ENCODE data around the gene TACC2.
"Not testable (repeated sequence)": the region's sequence is repeated elsewhere in the genome, so short reads cannot be mapped to it uniquely, and the experiment has no call there.

Gene TACC2

DNA sequence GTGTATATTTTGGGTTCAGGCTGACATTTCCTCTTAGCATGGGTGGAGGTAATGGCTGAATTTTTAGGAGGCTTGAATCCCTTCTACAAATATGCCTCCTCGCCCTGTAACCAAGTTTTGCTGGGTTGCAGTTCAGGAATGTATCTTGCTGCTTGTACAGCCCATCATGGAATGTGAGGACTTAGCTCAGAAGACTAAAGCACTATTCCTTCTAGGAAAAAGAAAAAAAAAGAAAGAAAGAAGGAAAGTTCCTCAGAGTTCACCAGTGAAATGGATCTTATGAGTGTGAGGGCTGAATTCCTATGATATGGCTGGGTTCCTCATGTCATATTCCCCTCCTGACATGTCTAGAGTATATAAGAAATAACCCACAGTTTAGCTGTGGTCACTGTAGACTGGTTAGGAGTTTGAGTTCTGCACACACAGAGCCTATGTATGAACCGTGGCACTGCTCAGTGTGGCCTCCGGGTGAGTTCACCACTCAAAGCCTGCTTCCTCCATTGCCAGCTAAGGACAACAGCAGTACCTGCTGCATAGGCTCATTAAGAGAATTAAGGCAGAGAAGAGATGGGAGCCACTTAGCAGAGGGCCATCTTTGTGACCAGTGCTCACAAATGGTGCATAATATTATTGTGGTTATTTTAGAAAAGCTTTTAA, 114.0 kb downstream of the TACC2 start:
- H3K9me3 ChIP-seq (replicated peaks in 1 of 11), result no peaks in the 10 kb centered on the region; a peak in 1 of 22 replicates
- H3K36me3 ChIP-seq, result no peaks in the 10 kb centered on the region
- no peak overlapping the region for H3K4me3 ChIP-seq
- H3K4me1 ChIP-seq, result peaks cover 6 to 33% (median 17%) of the 10 kb centered on the region in 10 experiments; a peak in 18 of 20 replicates
- no peak for TF ChIP-seq Cebpa-rat (IDR thresholded peaks at IDR 0.05)
- H3K27me3 ChIP-seq, result no peaks in the 10 kb centered on the region
- H3K4me2 ChIP-seq, result peak overlapping the region in 9 of 11 experiments; percentile 11 to 52 (median 26); a peak in 13 of 22 replicates
- no peaks in the 10 kb centered on the region for H4K20me1 ChIP-seq
- H3K9ac ChIP-seq, result no peak overlapping the region
- H3K27ac ChIP-seq, result no peak overlapping the region

DNA sequence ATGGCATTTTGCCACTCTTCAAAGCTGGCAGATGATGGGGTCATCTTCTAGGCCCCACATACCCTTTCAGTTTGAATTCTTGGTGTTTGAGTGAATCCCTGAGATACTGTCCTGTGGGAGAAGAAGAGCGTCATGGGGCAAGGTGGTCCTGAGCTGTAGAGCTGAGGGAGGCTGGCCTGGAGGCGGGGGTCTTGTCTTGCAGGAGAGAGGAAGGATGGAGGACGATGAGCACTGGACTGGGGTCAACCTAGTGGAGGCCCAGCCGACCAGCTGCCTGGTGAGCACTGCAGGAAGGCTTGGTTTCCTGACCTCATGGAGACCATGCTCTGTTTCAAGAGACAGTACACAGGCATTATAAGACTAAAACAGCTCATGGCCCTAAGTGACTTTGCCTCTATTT, 114.6 kb downstream of the TACC2 start:
- no peak for TF ChIP-seq Cebpa-rat (IDR thresholded peaks at IDR 0.05)

DNA sequence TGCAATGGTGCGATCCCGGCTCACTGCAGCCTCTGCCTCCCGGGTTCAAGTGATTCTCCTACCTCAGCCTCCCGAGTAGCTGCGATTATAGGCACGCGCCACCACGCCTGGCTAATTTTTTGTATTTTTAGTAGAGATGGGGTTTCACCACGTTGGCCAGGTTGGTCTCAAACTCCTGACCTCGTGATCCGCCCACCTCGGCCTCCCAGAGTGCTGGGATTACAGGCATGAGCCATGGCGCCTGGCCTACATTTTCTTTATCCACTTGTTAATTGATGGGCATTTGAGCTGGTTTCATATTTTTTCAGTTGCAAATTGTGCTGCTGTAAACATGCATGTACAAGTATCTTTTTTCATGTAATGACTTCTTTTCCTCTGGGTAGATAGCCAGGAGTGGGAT, 119.8 kb downstream of the TACC2 start:
- H3K4me3 ChIP-seq, H4K20me1 ChIP-seq, H3K36me3 ChIP-seq, H3K9ac ChIP-seq, H3K4me2 ChIP-seq, H3K27ac ChIP-seq: not testable (repeated sequence)
- H3K27me3 ChIP-seq, result peaks cover 5 to 31% (median 22%) of the 10 kb centered on the region in 11 experiments
- H3K9me3 ChIP-seq (replicated peaks in 1 of 11), result peaks cover 0 to 15% (median 11%) of the 10 kb centered on the region in 11 experiments; a peak in 11 of 22 replicates
- peaks cover 0 to 19% (median 8%) of the 10 kb centered on the region in 10 experiments; a peak in 10 of 20 replicates for H3K4me1 ChIP-seq

More for the DNA sequence above, 114.6 kb downstream of the TACC2 start:
- H3K36me3 ChIP-seq, result no peaks in the 10 kb centered on the region
- H3K4me3 ChIP-seq, result no peak overlapping the region
- no peaks in the 10 kb centered on the region for H4K20me1 ChIP-seq
- no peaks in the 10 kb centered on the region; a peak in 1 of 22 replicates for H3K9me3 ChIP-seq (replicated peaks in 1 of 11)
- no peaks in the 10 kb centered on the region for H3K27me3 ChIP-seq
- no peak overlapping the region for H3K27ac ChIP-seq
- no peak overlapping the region for H3K9ac ChIP-seq
- H3K4me1 ChIP-seq, result peaks cover 6 to 29% (median 17%) of the 10 kb centered on the region in 10 experiments; a peak in 18 of 20 replicates
- H3K4me2 ChIP-seq, result no peak overlapping the region

DNA sequence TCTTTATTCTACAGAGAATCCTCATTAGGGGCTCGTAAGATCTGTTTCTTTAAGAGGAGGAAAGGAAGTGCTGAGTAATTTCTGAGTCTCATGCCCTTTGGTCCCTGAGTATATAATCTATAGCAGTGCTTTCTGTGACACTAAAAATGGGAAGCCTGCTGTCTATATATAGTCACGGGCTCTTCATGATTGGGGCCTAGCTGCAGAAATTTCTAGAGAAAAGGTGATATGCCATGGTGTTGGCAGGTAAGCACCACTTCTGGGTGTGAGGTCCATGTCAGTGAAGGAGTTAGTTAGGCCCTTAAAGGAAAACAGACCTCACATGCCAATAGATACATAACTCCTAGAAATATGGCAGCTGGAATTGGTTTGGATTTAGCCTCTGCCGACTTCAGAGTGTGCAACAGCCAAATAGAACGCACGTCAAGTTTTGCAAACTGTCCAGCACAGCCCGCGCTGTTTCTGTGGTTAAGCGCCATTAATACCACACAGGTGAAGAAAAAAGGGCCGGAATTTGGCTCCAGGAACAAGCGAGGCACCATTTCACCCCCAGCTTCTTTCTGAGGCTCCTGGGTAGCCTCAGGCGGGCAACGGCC, 123.2 kb downstream of the TACC2 start:
- Histone ChIP-seq H4K20me1 (no peaks in the 10 kb centered on the region; a peak in 1 of 22 replicates), H3K27ac (no peak overlapping the region), H3K4me1 (peaks cover 7 to 27% (median 13%) of the 10 kb centered on the region in 10 experiments; a peak in 16 of 20 replicates), H3K9ac (peak overlapping the region in 1 of 11 experiments; percentile 69; a peak in 1 of 22 replicates), H3K9me3 (replicated peaks in 1 of 11) (peaks cover 0 to 15% (median 11%) of the 10 kb centered on the region in 11 experiments; a peak in 11 of 22 replicates), H3K4me3 (peak overlapping the region; percentile 58 to 72 (median 64); a peak in 17 of 20 replicates), H3K27me3 (peaks cover 16 to 48% (median 41%) of the 10 kb centered on the region in 11 experiments), H3K36me3 (no peaks in the 10 kb centered on the region), H3K4me2 (peak overlapping the region; percentile 79 to 92 (median 87))
- no peak for TF ChIP-seq Cebpa-rat (IDR thresholded peaks at IDR 0.05)

DNA sequence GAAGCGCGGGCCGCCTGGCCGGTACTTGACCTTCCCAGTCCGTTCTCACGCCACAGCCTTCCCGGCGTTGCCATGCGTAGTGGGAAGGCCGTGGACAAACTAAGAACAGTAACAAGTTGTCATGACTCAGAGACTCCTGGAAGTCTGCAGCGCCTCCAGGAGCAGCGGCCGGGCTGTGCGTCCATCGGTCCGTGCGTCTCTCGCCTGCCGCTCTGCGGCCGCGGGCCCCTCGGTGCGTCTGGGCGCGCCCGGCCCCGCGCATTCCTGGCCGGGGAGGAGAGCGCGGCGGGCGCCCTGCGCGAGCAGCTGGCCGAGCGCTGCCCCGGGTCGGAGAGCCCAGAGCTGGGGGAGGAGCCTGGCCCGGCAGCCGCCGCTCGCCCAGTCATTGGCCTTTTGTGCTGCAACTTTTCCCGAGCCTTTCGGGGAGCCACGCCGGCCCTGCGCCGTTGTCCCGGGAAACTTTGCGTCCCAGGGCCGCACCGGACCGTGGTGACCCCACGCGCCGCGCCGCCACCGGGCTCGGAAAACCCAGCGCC, 123.7 kb downstream of the TACC2 start:
- H3K27me3 ChIP-seq, result peaks cover 16 to 48% (median 41%) of the 10 kb centered on the region in 11 experiments
- H3K36me3 ChIP-seq, result no peaks in the 10 kb centered on the region
- peaks cover 0 to 15% (median 11%) of the 10 kb centered on the region in 11 experiments; a peak in 11 of 22 replicates for H3K9me3 ChIP-seq (replicated peaks in 1 of 11)
- TF ChIP-seq Cebpa-rat (IDR thresholded peaks at IDR 0.05), result no peak
- peak overlapping the region; percentile 79 to 92 (median 87) for H3K4me2 ChIP-seq
- no peaks in the 10 kb centered on the region; a peak in 1 of 22 replicates for H4K20me1 ChIP-seq
- H3K27ac ChIP-seq, result peak overlapping the region in 5 of 11 experiments; percentile 19 to 60 (median 45); a peak in 6 of 22 replicates
- H3K4me3 ChIP-seq, result peak overlapping the region; percentile 58 to 72 (median 64)
- H3K4me1 ChIP-seq, result peaks cover 7 to 27% (median 13%) of the 10 kb centered on the region in 10 experiments; a peak in 16 of 20 replicates
- H3K9ac ChIP-seq, result peak overlapping the region; percentile 41 to 74 (median 68); a peak in 20 of 22 replicates

DNA sequence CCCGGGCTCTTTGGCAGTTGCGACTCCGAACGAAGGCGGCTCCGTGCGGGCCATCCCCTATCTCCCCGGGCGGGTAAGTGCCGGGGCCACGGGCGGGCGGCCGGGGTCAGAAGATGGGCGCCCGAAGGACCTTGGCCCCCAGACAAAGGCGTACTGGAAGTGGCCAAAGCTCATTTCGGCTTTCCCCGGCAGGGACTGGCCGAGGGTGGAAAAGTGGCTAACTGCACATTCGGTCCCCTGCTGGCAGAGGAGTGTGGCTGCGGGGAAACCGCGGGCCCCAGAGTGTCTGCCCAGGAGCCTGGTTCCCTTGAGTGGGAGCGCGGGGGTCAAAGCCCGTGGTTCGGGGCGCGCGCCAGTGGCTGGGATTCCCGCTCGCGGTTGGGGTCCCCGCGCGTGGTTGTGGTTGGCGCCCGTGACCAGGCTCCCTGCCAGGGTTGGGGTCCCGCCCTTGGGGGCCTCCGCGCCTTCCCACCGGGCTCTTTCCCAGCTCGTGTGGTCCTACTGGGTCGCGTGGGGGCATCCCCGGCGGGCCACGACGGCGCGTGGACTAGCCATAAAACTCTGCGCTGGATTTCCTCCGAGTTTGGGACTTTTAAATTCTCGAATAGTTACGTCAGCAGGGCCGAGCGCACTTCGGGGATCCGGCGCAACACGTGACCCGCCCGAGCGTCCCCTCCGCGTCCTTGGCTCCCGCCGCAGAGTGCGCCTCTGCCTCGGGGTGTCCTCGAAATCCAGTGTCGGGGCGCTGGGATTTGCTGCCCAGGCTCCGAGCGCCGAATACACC, 124.4 kb downstream of the TACC2 start:
- Histone ChIP-seq H3K4me2 (peak overlapping the region; percentile 79 to 92 (median 87)), H3K4me3 (peak overlapping the region; percentile 58 to 72 (median 64))

DNA sequence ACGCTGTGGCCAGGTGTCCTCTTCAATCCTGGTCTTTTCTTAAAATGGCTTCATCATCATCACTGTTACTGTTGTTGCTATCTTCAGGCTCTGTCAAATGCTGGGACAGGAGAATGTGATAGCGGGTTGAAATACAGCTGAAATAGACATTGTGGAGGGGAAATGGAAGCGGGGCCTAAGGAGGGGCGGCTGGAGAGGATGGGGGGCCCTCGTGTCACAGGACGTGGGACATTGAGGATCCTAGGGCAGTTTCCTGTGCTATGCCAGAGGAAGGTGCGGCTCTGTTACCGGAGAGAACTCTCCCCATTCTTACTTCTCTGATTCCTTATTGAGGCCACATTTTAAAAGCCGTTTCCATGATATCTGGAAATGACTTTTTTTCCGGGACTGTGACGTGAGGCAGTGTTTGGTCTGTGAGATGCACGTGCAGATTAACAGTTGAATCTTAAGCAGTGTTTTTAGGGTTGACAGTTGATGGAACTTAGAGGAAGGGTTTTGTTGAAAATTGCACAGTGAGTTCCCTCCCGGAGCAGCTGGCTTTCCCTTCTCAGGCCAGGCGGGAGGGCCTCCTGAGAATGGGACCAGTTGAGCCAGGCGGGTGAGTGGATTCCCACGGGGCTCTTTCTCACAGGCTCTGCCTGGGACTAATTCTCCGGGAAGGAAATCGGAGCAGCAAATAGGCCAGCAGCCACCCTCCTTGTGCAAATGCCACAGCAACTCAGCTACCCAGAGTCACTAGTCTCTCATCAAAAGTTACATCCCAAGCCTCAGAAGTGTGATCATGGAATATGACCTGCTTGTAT, 125.2 kb downstream of the TACC2 start:
- Histone ChIP-seq H4K20me1 (no peaks in the 10 kb centered on the region; a peak in 1 of 22 replicates), H3K4me3 (peak overlapping the region; percentile 58 to 72 (median 64)), H3K36me3 (no peaks in the 10 kb centered on the region), H3K27me3 (peaks cover 16 to 48% (median 41%) of the 10 kb centered on the region in 11 experiments), H3K9me3 (replicated peaks in 1 of 11) (peaks cover 0 to 15% (median 11%) of the 10 kb centered on the region in 11 experiments; a peak in 11 of 22 replicates), H3K4me1 (peaks cover 7 to 27% (median 13%) of the 10 kb centered on the region in 10 experiments; a peak in 16 of 20 replicates), H3K9ac (peak overlapping the region in 6 of 11 experiments; percentile 57 to 73 (median 69); a peak in 8 of 22 replicates), H3K27ac (no peak overlapping the region), H3K4me2 (peak overlapping the region; percentile 79 to 92 (median 87))
- TF ChIP-seq Cebpa-rat (IDR thresholded peaks at IDR 0.05), result no peak

More for the DNA sequence above, 124.4 kb downstream of the TACC2 start:
- no peak for TF ChIP-seq Cebpa-rat (IDR thresholded peaks at IDR 0.05)
- H4K20me1 ChIP-seq, result no peaks in the 10 kb centered on the region; a peak in 1 of 22 replicates
- peak overlapping the region; percentile 41 to 74 (median 68); a peak in 20 of 22 replicates for H3K9ac ChIP-seq
- peak overlapping the region in 5 of 11 experiments; percentile 26 to 60 (median 45); a peak in 7 of 22 replicates for H3K27ac ChIP-seq
- H3K4me1 ChIP-seq, result peaks cover 7 to 27% (median 13%) of the 10 kb centered on the region in 10 experiments; a peak in 16 of 20 replicates
- peaks cover 16 to 48% (median 41%) of the 10 kb centered on the region in 11 experiments for H3K27me3 ChIP-seq
- H3K36me3 ChIP-seq, result no peaks in the 10 kb centered on the region
- H3K9me3 ChIP-seq (replicated peaks in 1 of 11), result peaks cover 0 to 15% (median 11%) of the 10 kb centered on the region in 11 experiments; a peak in 11 of 22 replicates

Measured in BLaER1 treated with 17β-estradiol and CSF1 and Interleukin-3, amounts not matched to agents 10 nM and 100 nM (cell line).